Cardiac fibroblast (primary cell): Measurements from ENCODE around the gene PIAS2.

Experiments used
- DNase-seq, 2 donors: peaks; one replicate each; pipeline versions ENCODE4 v3.0.0 to v3.0.0-alpha.2; 2010; ENCODE audit warnings: low read depth in 2 of 2
- H3K4me3 ChIP-seq, 2 donors: replicated peaks in 1 of 2; 1 replicate in 1 of 2; 2 replicates in 1 of 2; pipeline ENCODE4 v1.5.1; 2011; ENCODE audit warnings: low read depth in 2 of 2, low read length in 2 of 2, mild to moderate bottlenecking in 2 of 2, moderate library complexity in 1 of 2
- TF ChIP-seq, protein P1 (sequence below): IDR thresholded peaks from one replicate; pipeline ENCODE4 v1.5.1; 2011; ENCODE audit warnings: low read depth, mild to moderate bottlenecking, low read length, inconsistent platforms

PIAS2 gene

GRCh38 chr18:46756025-46756558 is 161.2 kb downstream of the PIAS2 start:
- no peak for DNase-seq
- no peak overlapping the region for H3K4me3 ChIP-seq
- TF ChIP-seq, protein P1, sequence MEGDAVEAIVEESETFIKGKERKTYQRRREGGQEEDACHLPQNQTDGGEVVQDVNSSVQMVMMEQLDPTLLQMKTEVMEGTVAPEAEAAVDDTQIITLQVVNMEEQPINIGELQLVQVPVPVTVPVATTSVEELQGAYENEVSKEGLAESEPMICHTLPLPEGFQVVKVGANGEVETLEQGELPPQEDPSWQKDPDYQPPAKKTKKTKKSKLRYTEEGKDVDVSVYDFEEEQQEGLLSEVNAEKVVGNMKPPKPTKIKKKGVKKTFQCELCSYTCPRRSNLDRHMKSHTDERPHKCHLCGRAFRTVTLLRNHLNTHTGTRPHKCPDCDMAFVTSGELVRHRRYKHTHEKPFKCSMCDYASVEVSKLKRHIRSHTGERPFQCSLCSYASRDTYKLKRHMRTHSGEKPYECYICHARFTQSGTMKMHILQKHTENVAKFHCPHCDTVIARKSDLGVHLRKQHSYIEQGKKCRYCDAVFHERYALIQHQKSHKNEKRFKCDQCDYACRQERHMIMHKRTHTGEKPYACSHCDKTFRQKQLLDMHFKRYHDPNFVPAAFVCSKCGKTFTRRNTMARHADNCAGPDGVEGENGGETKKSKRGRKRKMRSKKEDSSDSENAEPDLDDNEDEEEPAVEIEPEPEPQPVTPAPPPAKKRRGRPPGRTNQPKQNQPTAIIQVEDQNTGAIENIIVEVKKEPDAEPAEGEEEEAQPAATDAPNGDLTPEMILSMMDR, result no peak

DNA sequence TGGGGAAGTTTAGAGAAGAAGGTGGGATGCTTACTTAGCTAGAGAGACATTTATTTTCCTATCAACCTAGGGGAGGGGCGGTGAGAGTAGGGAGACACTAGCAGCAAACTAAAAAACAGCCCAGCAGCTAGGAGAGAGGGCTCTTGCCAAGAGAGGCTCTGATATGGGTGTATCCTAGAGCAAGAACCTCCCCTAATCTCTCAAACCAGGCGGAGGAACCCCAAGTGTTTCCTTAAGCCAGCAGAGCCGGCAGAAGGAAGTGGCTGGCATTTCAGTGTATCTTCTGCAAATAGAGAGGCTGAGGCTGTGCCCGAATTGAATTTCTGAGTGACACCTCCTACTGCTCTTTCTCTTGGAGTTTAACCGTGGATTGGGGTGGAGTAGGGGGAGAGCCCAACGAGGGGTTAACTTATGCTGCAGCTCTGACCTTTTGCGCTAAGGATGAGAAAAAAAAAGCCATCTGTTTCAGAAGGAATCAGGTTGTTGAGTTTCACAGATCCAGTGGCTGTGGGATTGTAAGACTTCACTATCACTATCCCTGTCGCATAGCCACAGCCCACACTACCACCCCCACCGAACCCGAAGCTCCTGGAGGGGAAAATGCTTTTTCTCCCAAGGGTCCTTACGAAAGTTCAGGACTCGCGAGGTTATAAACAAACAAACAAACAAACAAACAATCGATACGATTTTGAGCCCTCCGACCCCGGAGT is 161.8 kb downstream of the PIAS2 start:
- TF ChIP-seq, protein P1, result no peak
- DNase-seq, result no peak
- no peak overlapping the region for H3K4me3 ChIP-seq

GRCh38 chr18:46754661-46755292 is 162.5 kb downstream of the PIAS2 start:
- H3K4me3 ChIP-seq, result no peak overlapping the region
- DNase-seq, result no peak
- TF ChIP-seq, protein P1, result no peak

GRCh38 chr18:46754188-46754587 is 163.1 kb downstream of the PIAS2 start:
- no peak overlapping the region for H3K4me3 ChIP-seq
- no peak for DNase-seq
- TF ChIP-seq, protein P1, result no peak
